Fibroblast of villous mesenchyme (primary cell): ENCODE data around the gene B4GALNT2. TPM values are rescaled to one million over a fixed set of nuclear protein-coding genes. Genes with fewer than 3 reads are reported as not detected.
"Not testable (repeated sequence)": the region's sequence is repeated elsewhere in the genome, so short reads cannot be mapped to it uniquely, and the experiment has no call there.

Experiments used
- DNase-seq: peaks from one replicate; pipeline ENCODE4 v3.0.0-alpha.2; 2010; ENCODE audit warnings: low read depth
- H3K4me3 ChIP-seq: 2 replicates; pipeline ENCODE4 v1.5.1; 2011; ENCODE audit warnings: low read depth, mild to moderate bottlenecking, low read length
- CTCF ChIP-seq: IDR thresholded peaks from 2 replicates; pipeline ENCODE4 v1.5.1; 2012; ENCODE audit warnings: low read depth, mild to moderate bottlenecking, low read length; ENCODE audit not compliant: insufficient read depth
- total RNA-seq: library from RNA; depleted of rRNA; stranded (reverse); fragments of >200 nt; gene quantifications from 2 replicates; pipeline ENCODE4 v1.2.3, GENCODE V29; 2012

Gene B4GALNT2, protein sequence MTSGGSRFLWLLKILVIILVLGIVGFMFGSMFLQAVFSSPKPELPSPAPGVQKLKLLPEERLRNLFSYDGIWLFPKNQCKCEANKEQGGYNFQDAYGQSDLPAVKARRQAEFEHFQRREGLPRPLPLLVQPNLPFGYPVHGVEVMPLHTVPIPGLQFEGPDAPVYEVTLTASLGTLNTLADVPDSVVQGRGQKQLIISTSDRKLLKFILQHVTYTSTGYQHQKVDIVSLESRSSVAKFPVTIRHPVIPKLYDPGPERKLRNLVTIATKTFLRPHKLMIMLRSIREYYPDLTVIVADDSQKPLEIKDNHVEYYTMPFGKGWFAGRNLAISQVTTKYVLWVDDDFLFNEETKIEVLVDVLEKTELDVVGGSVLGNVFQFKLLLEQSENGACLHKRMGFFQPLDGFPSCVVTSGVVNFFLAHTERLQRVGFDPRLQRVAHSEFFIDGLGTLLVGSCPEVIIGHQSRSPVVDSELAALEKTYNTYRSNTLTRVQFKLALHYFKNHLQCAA
- under 0.01 TPM in 2 replicates for total RNA-seq

GRCh38 chr17:49132699-49133364 is at the start of gene B4GALNT2:
Gene B4GALNT2, plus strand, starts transcription at chr17:49132769. Its CDS starts 24 bp downstream, at chr17:49132793.
- H3K4me3 ChIP-seq, result peak within 1 kb of the TSS; percentile 57
- no peak for DNase-seq
- no peak for TF ChIP-seq CTCF

DNA sequence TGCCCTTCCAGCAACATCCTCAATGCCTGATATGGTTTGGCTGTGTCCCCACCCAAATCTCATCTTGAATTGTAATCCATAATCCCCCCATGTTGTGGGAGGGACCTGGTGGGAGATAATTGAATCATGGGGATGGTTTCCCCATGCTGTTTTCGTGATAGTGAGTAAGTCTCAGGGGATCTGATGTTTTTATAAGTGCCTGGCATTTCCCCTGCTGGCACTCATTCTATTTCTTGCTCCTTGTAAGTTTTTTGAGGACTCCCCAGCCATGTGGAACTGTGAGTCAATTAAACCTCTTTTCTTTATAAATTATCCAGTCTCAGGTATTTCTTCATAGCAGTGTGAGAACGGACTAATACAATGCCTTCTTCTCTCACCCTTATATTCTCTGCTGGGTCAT is 47.5 kb upstream of the B4GALNT2 start:
- not testable (repeated sequence) for H3K4me3 ChIP-seq, DNase-seq

GRCh38 chr17:49085565-49086315 is 46.8 kb upstream of the B4GALNT2 start:
- H3K4me3 ChIP-seq, result no peak overlapping the region
- TF ChIP-seq CTCF, result no peak
- DNase-seq, result no peak

GRCh38 chr17:49086316-49086605 is 46.3 kb upstream of the B4GALNT2 start:
- TF ChIP-seq CTCF, result no peak
- H3K4me3 ChIP-seq, result no peak overlapping the region
- DNase-seq, result no peak

DNA sequence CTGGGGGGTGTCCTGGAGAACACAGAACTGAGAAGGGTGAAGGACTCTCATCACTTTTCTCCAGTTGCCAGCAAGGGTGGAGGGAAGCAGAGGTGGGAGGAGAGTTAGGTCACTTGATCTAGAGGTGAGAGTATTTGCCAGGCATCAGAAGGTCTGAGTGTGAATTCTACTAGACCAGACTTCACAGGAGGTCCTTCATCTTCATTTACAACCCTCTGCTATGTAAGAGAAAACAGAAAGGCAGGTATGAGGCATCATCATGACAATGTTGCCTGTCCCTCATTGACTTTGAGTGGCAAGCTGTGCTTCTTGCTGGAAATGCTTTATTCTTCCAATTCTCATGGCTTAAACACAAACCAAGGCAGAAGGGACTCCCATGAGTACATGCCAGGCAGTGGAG is 45.9 kb upstream of the B4GALNT2 start:
- no peak overlapping the region for H3K4me3 ChIP-seq
- TF ChIP-seq CTCF, result no peak
- DNase-seq, result no peak

GRCh38 chr17:49089094-49089493 is 43.5 kb upstream of the B4GALNT2 start:
- no peak for TF ChIP-seq CTCF
- no peak overlapping the region for H3K4me3 ChIP-seq
- no peak for DNase-seq

DNA sequence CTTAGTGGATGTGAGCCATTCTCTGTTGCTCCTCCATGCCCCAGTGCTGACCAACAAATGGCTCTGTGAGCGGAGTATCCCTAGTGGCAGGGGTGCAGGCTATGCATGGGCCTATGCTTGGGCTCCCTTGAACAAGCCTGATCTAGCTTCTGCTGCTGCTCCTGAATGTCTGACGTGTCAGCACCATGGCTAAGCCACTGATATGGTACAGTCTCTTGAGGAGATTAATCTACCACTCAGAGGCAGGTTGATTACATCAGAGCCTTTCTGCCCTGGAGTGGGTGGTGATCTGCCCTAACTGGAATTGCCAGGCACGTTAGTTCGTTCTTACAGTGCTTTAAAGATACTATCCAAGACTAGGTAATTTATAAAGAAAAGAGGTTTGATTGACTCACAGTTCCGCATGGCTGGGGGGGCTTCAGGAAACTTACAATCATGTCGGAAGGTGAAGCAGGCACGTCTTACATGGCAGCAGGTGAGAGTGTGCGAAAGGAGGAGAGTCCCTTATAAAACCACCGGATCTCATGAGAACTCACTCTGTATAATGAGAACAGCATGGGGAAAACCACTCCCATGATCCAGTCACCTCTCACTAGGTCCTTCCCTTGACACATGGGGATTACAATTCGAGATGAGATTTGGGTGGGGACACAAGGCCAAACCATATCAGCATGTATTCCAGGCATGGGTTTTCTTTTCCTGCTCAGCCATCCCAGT is 41.5 kb upstream of the B4GALNT2 start:
- TF ChIP-seq CTCF, result no peak
- no peak for DNase-seq
- no peak overlapping the region for H3K4me3 ChIP-seq
